Lower lobe of right lung (tissue), 2 donors: ENCODE measurements around the gene UBE4A. TPM values are rescaled to one million over a fixed set of nuclear protein-coding genes. Genes with fewer than 3 reads are reported as not detected.

Experiments
- ATAC-seq, 2 donors: fragments of 200-7000 bp; cut with Tn5 transposase; one replicate each; pipeline ENCODE4 v1.9.1; 2020 to 2022; ENCODE audit warnings: mild to moderate bottlenecking in 2 of 2, moderate library complexity in 2 of 2
- DNase-seq: peaks from one replicate; pipeline ENCODE4 v3.0.0-alpha.2; 2020
- H3K27ac ChIP-seq: fragments of 200-600 bp; one replicate; pipeline ENCODE4 v1.8.0; 2022
- H3K27me3 ChIP-seq: fragments of 200-600 bp; one replicate; pipeline ENCODE4 v1.8.0; 2022; ENCODE audit warnings: low read depth
- H3K36me3 ChIP-seq: fragments of 200-600 bp; one replicate; pipeline ENCODE4 v1.8.0; 2022; ENCODE audit warnings: mild to moderate bottlenecking
- H3K4me1 ChIP-seq: fragments of 200-600 bp; one replicate; pipeline ENCODE4 v1.8.0; 2022
- H3K4me3 ChIP-seq: fragments of 200-600 bp; one replicate; pipeline ENCODE4 v1.8.0; 2022; ENCODE audit warnings: mild to moderate bottlenecking
- H3K9me3 ChIP-seq: fragments of 200-600 bp; one replicate; pipeline ENCODE4 v1.8.0; 2022
- intact Hi-C: fragments of 100-400 bp; cut with DNase I; formaldehyde crosslinking; loops from one replicate; pipeline ENCODE4 v1.11.0; 2022
- total RNA-seq: library from RNA; stranded (reverse); fragmentation: NEBNext Ultra II Directional; extraction: Animal tissue kit (Norgen Biotek cat#: 25700); gene quantifications from one replicate; pipeline ENCODE4 v1.2.1, GENCODE V29; 2021
- TF ChIP-seq, protein P1 (sequence below): fragments of 200-600 bp; IDR thresholded peaks from one replicate; pipeline ENCODE4 v1.8.0; 2022; ENCODE audit warnings: antibody characterized with exemption, mild to moderate bottlenecking
- donor health status: DM: no; HTN: yes; CAD: no; lungs with severe emphysema.

Gene UBE4A
- total RNA-seq, 1 donor from 2014 or later, result 40.8 TPM

DNA sequence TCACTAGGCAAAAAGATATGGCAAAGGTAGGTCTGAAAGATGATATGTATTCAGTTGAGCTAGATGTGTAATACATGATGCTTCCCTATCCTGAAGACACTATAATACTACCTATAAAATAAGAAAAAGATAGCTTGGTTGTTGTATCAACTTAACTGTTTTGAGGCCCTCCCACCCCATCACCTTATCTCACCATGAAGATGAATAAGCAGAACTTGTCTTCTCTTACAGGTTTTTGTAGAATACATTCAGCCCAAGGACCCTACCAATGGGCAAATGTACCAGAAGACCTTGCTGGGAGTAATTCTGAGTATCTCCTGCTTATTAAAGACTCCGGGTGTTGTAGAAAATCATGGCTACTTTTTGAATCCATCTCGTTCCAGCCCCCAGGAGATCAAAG, 13.9 kb downstream of the UBE4A start:
- ATAC-seq, result no peak
- H3K9me3 ChIP-seq, result no peaks in the 10 kb centered on the region
- no peak overlapping the region for H3K27ac ChIP-seq
- H3K4me3 ChIP-seq, result no peak overlapping the region
- TF ChIP-seq, protein P1, sequence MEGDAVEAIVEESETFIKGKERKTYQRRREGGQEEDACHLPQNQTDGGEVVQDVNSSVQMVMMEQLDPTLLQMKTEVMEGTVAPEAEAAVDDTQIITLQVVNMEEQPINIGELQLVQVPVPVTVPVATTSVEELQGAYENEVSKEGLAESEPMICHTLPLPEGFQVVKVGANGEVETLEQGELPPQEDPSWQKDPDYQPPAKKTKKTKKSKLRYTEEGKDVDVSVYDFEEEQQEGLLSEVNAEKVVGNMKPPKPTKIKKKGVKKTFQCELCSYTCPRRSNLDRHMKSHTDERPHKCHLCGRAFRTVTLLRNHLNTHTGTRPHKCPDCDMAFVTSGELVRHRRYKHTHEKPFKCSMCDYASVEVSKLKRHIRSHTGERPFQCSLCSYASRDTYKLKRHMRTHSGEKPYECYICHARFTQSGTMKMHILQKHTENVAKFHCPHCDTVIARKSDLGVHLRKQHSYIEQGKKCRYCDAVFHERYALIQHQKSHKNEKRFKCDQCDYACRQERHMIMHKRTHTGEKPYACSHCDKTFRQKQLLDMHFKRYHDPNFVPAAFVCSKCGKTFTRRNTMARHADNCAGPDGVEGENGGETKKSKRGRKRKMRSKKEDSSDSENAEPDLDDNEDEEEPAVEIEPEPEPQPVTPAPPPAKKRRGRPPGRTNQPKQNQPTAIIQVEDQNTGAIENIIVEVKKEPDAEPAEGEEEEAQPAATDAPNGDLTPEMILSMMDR, result no peak
- no peaks in the 10 kb centered on the region for H3K4me1 ChIP-seq
- H3K36me3 ChIP-seq, result peaks cover 100% of the 10 kb centered on the region
- intact Hi-C loops, result no loop called here
- DNase-seq, result no peak
- H3K27me3 ChIP-seq, result no peaks in the 10 kb centered on the region

DNA sequence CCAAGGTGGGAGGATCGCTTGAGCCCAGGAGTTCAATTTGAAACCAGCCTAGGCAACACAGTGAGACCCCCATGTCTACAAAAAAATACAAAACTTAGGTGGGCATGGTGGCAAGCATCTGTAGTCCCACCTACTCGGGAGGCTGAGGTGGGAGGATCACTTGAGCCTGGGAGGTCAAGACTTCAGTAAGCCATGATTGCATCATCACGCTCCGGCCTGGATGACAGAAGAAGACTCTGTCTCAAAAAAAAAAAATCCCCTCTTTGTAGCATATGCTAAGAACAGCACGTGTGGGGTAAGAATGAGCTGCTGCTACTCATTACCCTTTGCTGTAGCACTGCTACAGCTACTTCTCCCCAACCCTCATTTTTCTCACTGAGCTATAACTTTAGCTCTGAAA, 14.5 kb downstream of the UBE4A start:
- Histone ChIP-seq H3K9me3 (no peaks in the 10 kb centered on the region), H3K27me3 (no peaks in the 10 kb centered on the region), H3K4me3 (no peak overlapping the region), H3K27ac (no peak overlapping the region), H3K36me3 (peaks cover 100% of the 10 kb centered on the region), H3K4me1 (no peaks in the 10 kb centered on the region)
- no peak for ATAC-seq
- TF ChIP-seq, protein P1, result no peak
- no peak for DNase-seq
- intact Hi-C loops, result no loop called here

DNA sequence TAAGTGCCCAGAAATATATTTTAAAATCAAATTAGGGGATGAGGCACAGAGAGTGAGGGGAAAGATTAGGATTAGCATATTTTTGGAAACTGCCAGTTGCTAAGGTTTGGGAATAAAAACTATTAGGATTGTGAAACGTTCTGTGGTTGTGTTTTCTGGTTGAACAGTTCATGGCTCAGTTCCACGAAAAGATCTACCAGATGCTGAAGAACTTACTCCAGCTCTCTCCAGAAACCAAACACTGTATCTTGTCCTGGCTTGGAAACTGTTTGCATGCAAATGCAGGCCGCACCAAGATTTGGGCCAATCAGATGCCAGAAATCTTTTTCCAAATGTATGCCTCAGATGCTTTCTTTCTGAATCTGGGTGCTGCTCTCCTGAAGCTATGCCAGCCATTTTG, 15.3 kb downstream of the UBE4A start:
- H3K36me3 ChIP-seq, result peaks cover 100% of the 10 kb centered on the region

DNA sequence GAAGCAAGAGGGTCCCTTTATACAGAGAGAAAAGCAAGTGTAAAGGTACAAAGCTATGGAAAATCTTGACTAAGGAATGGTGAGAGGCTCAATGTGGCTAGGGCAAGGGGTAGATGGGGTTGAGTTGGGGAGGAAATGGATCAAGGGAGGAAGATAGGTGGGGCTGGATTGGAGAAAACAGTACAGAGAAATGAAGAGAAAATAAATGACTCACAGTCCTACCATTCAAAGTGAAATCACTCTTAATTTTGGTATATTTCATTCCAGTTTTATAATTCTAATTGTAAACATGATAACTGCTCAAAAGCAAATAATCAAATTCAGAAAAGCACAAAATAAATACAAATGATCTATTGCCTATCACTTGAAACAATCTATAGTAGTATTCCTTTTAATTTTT, 16.6 kb downstream of the UBE4A start:
- TF ChIP-seq, protein P1, result no peak
- intact Hi-C loops, result no loop called here
- H3K9me3 ChIP-seq, result no peaks in the 10 kb centered on the region
- peaks cover 98% of the 10 kb centered on the region for H3K36me3 ChIP-seq
- H3K27me3 ChIP-seq, result no peaks in the 10 kb centered on the region
- DNase-seq (no peak), ATAC-seq (no peak)
- H3K4me3 ChIP-seq, result no peak overlapping the region
- H3K4me1 ChIP-seq, result no peaks in the 10 kb centered on the region
- H3K27ac ChIP-seq, result no peak overlapping the region

More for the DNA sequence above, 15.3 kb downstream of the UBE4A start:
- intact Hi-C loops, result no loop called here
- no peaks in the 10 kb centered on the region for H3K27me3 ChIP-seq
- no peak overlapping the region for H3K4me3 ChIP-seq
- H3K27ac ChIP-seq, result no peak overlapping the region
- H3K9me3 ChIP-seq, result no peaks in the 10 kb centered on the region
- H3K4me1 ChIP-seq, result no peaks in the 10 kb centered on the region
- no peak for ATAC-seq
- TF ChIP-seq, protein P1, result no peak
- DNase-seq, result no peak

DNA sequence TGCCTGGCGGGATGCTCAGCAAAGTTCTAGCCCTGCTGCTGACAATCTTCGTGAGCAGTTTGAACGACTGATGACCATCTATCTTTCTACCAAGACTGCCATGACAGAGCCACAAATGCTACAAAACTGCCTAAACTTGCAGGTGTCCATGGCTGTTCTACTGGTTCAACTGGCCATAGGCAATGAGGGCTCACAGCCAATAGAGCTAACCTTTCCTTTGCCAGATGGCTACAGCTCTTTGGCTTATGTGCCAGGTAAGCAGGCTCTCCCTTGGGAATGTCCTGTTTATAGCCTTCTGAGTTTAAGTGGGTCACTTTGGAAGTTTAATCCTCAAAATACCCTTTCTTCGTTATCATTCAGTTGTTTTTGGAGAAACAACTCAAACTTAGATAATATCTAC, 20.1 kb downstream of the UBE4A start:
- peaks cover 98% of the 10 kb centered on the region for H3K36me3 ChIP-seq

More for the DNA sequence above, 20.1 kb downstream of the UBE4A start:
- no peaks in the 10 kb centered on the region for H3K9me3 ChIP-seq
- ATAC-seq, result no peak
- H3K27me3 ChIP-seq, result no peaks in the 10 kb centered on the region
- no peak overlapping the region for H3K4me3 ChIP-seq
- TF ChIP-seq, protein P1, result no peak
- intact Hi-C loops, result no loop called here
- H3K27ac ChIP-seq, result no peak overlapping the region
- DNase-seq, result no peak
- H3K4me1 ChIP-seq, result no peaks in the 10 kb centered on the region
